ENCODE measurements around the gene UPF3B.

Gene UPF3B

DNA sequence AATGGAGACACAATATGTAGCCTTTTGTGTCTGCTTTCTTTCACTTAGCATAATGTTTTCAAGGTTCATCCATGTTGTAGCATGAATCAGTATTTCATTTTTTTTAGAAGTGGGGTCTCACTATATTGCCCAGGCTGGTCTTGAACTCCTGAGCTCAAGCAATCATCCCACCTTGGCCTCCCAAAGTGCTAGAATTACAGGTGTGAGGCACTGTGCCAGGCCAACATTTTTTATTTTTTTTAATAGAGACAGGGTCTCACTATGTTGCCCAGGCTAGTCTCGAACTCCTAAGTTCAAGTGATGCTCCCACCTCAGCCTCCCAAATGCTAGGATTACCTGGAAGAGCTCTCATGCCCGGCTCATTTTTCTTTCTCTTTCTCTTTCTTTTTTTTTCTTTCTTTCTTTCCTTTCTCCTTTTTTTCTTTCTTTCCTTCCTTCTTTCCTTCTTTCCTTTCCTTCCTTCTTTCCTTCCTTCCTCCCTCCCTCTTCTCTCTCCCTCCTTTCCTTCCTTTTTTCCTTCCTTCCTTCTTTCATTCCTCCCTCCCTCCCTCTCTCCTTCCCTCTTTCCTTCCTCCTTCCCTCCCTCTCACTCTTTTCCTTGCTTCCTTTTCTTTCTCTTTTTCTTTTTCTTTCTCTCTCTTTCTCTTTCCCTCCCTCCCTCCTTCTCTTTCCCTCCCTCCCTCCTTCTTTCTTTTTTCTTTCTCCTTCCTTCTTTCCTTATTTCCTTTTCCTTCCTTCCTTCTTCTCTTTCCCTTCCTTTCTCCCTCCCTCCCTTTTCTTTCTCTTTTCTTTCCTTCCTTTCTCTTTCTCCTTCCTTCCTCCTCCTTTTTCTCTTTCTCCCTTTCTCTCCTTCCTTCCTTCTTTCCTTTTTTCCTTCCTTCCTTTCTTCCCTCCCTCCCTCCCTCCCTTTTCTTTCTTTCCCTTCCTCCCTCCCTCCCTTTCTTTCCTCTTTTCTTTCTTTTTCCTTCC lies 51.2 kb downstream of the UPF3B start:
- DNase-seq (ENCODE audit: extremely low spot score), result no peak
- POLR2A ChIA-PET, result interaction anchor here (0.6 kb wide), 1 partner anchor 251 kb away, joined by 3 read pairs; no protein-coding TSS in a partner anchor
- CTCF ChIA-PET, result no interaction called here
- TF ChIP-seq, protein P1, sequence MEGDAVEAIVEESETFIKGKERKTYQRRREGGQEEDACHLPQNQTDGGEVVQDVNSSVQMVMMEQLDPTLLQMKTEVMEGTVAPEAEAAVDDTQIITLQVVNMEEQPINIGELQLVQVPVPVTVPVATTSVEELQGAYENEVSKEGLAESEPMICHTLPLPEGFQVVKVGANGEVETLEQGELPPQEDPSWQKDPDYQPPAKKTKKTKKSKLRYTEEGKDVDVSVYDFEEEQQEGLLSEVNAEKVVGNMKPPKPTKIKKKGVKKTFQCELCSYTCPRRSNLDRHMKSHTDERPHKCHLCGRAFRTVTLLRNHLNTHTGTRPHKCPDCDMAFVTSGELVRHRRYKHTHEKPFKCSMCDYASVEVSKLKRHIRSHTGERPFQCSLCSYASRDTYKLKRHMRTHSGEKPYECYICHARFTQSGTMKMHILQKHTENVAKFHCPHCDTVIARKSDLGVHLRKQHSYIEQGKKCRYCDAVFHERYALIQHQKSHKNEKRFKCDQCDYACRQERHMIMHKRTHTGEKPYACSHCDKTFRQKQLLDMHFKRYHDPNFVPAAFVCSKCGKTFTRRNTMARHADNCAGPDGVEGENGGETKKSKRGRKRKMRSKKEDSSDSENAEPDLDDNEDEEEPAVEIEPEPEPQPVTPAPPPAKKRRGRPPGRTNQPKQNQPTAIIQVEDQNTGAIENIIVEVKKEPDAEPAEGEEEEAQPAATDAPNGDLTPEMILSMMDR (IDR thresholded peaks at IDR 0.05; ENCODE audit: control extremely low read depth, extremely low read depth, low read depth, missing control alignments), result no peak

DNA sequence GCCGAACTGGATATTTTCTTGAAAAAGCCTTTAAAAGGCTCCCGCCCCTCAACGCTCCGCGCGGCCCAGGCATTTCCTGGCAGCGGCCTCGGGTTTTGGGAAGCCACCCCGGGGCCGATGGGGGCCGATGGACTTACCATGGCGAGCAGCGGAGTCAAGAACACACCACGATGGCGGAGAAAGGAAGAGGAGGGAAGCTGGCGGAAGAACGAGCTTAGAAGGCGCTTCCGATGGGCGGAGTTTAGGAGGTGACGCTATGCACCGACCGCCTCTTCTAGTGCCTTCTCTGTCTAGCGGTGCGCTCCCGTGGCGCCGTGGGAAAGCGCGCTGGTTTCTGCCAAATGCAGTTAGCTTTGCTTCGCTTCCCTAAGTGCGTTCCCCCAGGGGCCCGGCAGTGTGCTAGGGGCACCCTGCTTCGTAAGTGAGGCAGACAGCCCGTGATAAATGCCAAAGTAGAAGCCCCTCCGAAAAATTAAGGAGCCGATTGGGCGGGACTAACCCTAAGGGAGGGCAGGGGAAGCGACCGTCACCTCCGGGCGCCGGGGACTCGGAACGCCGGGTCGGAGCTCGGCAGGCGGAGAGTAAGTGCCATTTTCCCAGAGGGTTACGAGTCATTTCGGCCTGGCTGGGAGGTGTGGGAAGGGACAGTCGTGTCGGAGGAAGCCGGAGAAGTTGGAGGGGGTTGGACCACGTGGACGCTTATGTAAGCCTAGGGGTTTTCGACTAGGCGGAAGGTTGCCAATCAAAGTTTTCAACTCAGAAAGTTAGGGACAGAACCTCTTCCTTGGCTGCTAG lies 61.1 kb downstream of the UPF3B start, which contains the start of gene RPL39:
Gene RPL39 (minus strand): TSS at position 194 of the 795 bp plus-strand sequence. CDS start 54 bp downstream, at position 140.
- ChIA-PET CTCF (interaction anchor here (0.7 to 1.9 kb wide), 8 partner anchors 11 to 322 kb away, joined by 3 to 4 read pairs (median 3); no protein-coding TSS in a partner anchor), POLR2A (interaction anchor here (0.5 to 1.9 kb wide), 30 partner anchors 11 to 324 kb away, joined by 3 to 27 read pairs (median 4); partner anchors contain the start of genes NDUFA1, NKRF, RNF113A and SEPTIN6)
- TF ChIP-seq, protein P1 (IDR thresholded peaks at IDR 0.05; ENCODE audit: control extremely low read depth, extremely low read depth, low read depth, missing control alignments), result no peak
- DNase-seq (ENCODE audit: extremely low spot score), result peak; percentile 80

DNA sequence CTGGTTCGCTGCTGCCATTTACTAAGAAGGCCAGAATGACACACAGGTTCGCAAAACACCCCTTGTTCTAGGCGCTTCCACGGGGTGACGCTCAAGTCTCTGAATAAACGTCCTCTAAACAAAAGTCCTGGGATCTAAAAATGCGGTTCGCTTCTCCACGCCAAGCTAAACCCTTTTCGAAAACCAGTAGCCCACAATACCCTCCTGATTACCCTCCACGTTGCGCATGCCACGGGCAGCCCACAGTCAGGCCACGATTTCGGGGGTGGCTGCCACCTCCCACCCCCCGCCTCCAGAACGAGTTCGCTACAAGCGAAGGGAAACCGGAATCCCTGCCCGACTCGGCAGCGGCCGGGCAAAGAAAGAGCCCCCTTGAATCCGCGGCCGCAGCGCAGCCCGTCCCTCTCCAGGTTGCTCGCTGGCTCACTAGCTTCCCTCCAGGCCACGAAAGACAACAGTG lies 61.8 kb downstream of the UPF3B start:
- POLR2A ChIA-PET, result interaction anchor here (0.7 to 1.9 kb wide), 22 partner anchors 10 to 313 kb away, joined by 3 to 27 read pairs (median 5); partner anchors contain the start of genes NDUFA1, NKRF, RNF113A and SOWAHD
- no peak for DNase-seq (ENCODE audit: extremely low spot score)
- TF ChIP-seq, protein P1 (IDR thresholded peaks at IDR 0.05; ENCODE audit: control extremely low read depth, extremely low read depth, low read depth, missing control alignments), result peak; percentile 19
- CTCF ChIA-PET, result interaction anchor here (1.0 to 1.1 kb wide), 3 partner anchors 31 to 308 kb away, joined by 3 read pairs; no protein-coding TSS in a partner anchor

DNA sequence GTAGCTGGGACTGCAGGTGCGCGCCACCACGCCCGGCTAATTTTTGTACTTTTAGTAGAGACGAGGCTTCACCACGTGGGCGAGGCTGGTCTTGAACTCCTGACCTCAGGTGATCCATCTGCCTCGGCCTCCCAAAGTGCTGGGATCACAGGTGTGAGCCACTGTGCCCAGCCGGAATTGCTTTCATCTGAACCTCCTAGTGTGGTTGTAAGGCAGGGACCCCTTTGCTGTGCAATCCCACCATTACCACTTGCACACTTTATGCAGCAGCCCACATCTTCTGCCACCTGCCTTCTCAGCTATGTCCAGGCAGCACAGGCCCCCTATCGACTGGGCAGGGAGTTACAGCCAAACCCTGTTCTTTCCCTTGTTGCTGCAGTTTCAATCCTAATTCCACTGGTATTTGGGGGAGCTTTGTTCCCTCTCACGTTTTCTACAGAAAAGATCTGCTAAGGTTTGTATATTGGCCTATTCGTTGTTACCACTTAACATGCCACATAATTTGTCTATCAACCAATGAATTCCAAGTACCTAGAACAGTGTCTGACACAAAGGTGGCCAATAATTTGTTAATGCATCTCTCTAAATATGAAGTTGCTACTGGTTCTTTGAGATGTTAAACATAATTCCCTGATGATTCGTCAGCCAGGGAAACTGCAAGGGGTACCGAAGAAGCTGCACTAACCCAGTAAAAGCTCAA lies 67.9 kb downstream of the UPF3B start:
- ChIA-PET CTCF (interaction anchor here (0.7 to 5.6 kb wide), 9 partner anchors 9 to 302 kb away, joined by 3 to 24 read pairs (median 4); partner anchors contain the start of genes SEPTIN6 and SOWAHD), POLR2A (interaction anchor here (0.7 to 1.2 kb wide), 4 partner anchors 9 to 439 kb away, joined by 4 to 9 read pairs (median 5); no protein-coding TSS in a partner anchor)
- peak; percentile 34 for DNase-seq (ENCODE audit: extremely low spot score)
- TF ChIP-seq, protein P1 (IDR thresholded peaks at IDR 0.05; ENCODE audit: control extremely low read depth, extremely low read depth, low read depth, missing control alignments), result peak; percentile 32
